HepG2 (cell line): ENCODE results near the gene NDST1. TPM values are rescaled to one million over a fixed set of nuclear protein-coding genes. Genes with fewer than 3 reads are reported as not detected.

Experiments used
- ATAC-seq: fragments of 200-7000 bp; cut with Tn5 transposase; 3 replicates; pipeline ENCODE4 v1.9.1; 2020; ENCODE audit warnings: mild to moderate bottlenecking, moderate library complexity
- BruUV-seq: library from RNA; stranded (reverse); fragments of 400-500 nt; replicated peaks from 2 replicates; lab custom pipeline; 2021; lab: Mats Ljungman, UMichigan
- CTCF ChIA-PET: fragments of 300-600 bp; formaldehyde crosslinking; extraction: SDS; loops from one replicate; lab custom pipeline; 2021; ENCODE audit warnings: low total read pairs, inconsistent platforms, low intra/inter-chr PET ratio; lab: Yijun Ruan, JAX
- POLR2A ChIA-PET: fragments of 350-600 bp; sonication (Branson Sonifier 250); formaldehyde crosslinking; loops from one replicate; lab custom pipeline; 2020; ENCODE audit warnings: antibody characterized with exemption, inconsistent platforms; lab: Yijun Ruan, JAX
- DNase-seq: peaks from one replicate; pipeline ENCODE4 v3.0.0-alpha.2; 2015; ENCODE audit warnings: low spot score
- FAIRE-seq: peaks from 3 replicates; lab custom pipeline; 2011; peaks lifted over from hg19 to GRCh38; lab: Jason Lieb, UNC
- H2AFZ ChIP-seq: one replicate; pipeline ENCODE4 v1.6.1; 2011; ENCODE audit warnings: low read length, inconsistent platforms
- H3K27ac ChIP-seq: fragments of 300-600 bp; 3 replicates; pipeline ENCODE4 v1.8.0; 2011; ENCODE audit warnings: mixed run types, mild to moderate bottlenecking, mixed read lengths, low read length, inconsistent platforms; ENCODE audit not compliant: insufficient read depth; ENCODE audit errors: extremely low read length
- H3K27me3 ChIP-seq, 2 experiments: fragments of 200-600 bp in 1 of 2; 2 replicates in 1 of 2; 3 replicates in 1 of 2; pipeline versions ENCODE4 v1.6.0 to v1.8.0; 2011; ENCODE audit warnings: low read length in 2 of 2, mild to moderate bottlenecking in 2 of 2, moderate library complexity in 2 of 2, inconsistent platforms in 1 of 2; ENCODE audit not compliant: insufficient read depth in 2 of 2, control insufficient read depth in 1 of 2
- H3K36me3 ChIP-seq, 2 experiments: fragments of 200-600 bp in 1 of 2; replicated peaks in 1 of 2; 2 replicates in 1 of 2; 3 replicates in 1 of 2; pipeline versions ENCODE4 v1.5.1 to v1.8.0; 2011; ENCODE audit warnings: low read length in 2 of 2, inconsistent platforms in 1 of 2; ENCODE audit not compliant: insufficient read depth in 2 of 2, control insufficient read depth in 1 of 2
- H3K4me1 ChIP-seq: 2 replicates; pipeline ENCODE4 v1.5.1; 2012; ENCODE audit warnings: low read length, inconsistent platforms; ENCODE audit not compliant: insufficient read depth
- H3K4me2 ChIP-seq: 2 replicates; pipeline ENCODE4 v1.6.0; 2011; ENCODE audit warnings: low read depth, low read length, inconsistent platforms
- H3K4me3 ChIP-seq, 3 experiments: fragments of 200-600 bp in 1 of 3; sonication (generic), shearing (Covaris generic) in 1 of 3; replicated peaks in 1 of 3; 2 replicates each; pipeline ENCODE4 v1.5.1; 2011 to 2016; ENCODE audit warnings: low read length in 3 of 3, inconsistent platforms in 2 of 3, low read depth in 2 of 3, mild to moderate bottlenecking in 2 of 3, control low read depth in 1 of 3, mixed read lengths in 1 of 3; ENCODE audit not compliant: insufficient read depth in 1 of 3
- H3K79me2 ChIP-seq: one replicate; pipeline ENCODE4 v1.6.1; 2011; ENCODE audit warnings: low read length, inconsistent platforms; ENCODE audit not compliant: insufficient read depth
- H3K9ac ChIP-seq: 2 replicates; pipeline ENCODE4 v1.6.0; 2011; ENCODE audit warnings: mild to moderate bottlenecking, low read depth, low read length, inconsistent platforms; ENCODE audit not compliant: insufficient read depth
- H3K9me3 ChIP-seq: 2 replicates; pipeline ENCODE4 v1.5.1; 2012; ENCODE audit warnings: mild to moderate bottlenecking, low read length
- H4K20me1 ChIP-seq: 2 replicates; pipeline ENCODE4 v1.6.0; 2011; ENCODE audit warnings: inconsistent platforms, mild to moderate bottlenecking, low read length, moderate library complexity; ENCODE audit not compliant: insufficient read depth
- ASH2L ChIP-seq: fragments of 300-600, 200-600 bp; sonication (generic); IDR thresholded peaks from 2 replicates; pipeline ENCODE4 v1.7.0; 2017; ENCODE audit warnings: low read depth, mild to moderate bottlenecking, moderate library complexity, mixed read lengths, low read length; ENCODE audit not compliant: insufficient read length
- BATF2 ChIP-seq: sonication (generic); formaldehyde crosslinking; IDR thresholded peaks from 2 replicates; pipeline ENCODE4 v1.8.0; 2022; ENCODE audit warnings: mild to moderate bottlenecking, missing genetic modification reagents, moderate library complexity
- BORCS8-MEF2B ChIP-seq: sonication (generic); formaldehyde crosslinking; IDR thresholded peaks from 2 replicates; pipeline ENCODE4 v1.8.0; 2022; ENCODE audit warnings: mild to moderate bottlenecking, missing genetic modification reagents
- CBX5 ChIP-seq: sonication (generic); formaldehyde crosslinking; IDR thresholded peaks from 2 replicates; pipeline ENCODE4 v1.4.0; 2020; ENCODE audit warnings: missing genetic modification reagents, borderline replicate concordance
- CEBPG ChIP-seq: IDR thresholded peaks from 2 replicates; pipeline ENCODE4 v1.6.1; 2016
- HOXA3 ChIP-seq: sonication (generic); formaldehyde crosslinking; IDR thresholded peaks from 2 replicates; pipeline ENCODE4 v1.5.0; 2020; ENCODE audit warnings: missing genetic modification reagents
- HOXA5 ChIP-seq: sonication (generic); formaldehyde crosslinking; IDR thresholded peaks from 2 replicates; pipeline ENCODE4 v1.4.0; 2020; ENCODE audit warnings: missing genetic modification reagents
- REST ChIP-seq, 2 experiments: IDR thresholded peaks; 2 replicates each; pipeline ENCODE4 v1.6.1; 2011 to 2012; ENCODE audit warnings: low read length in 2 of 2, borderline replicate concordance in 1 of 2, low read depth in 1 of 2, mild to moderate bottlenecking in 1 of 2, moderate library complexity in 1 of 2
- XBP1 ChIP-seq: sonication (generic); formaldehyde crosslinking; IDR thresholded peaks from 2 replicates; pipeline ENCODE4 v1.5.0; 2020; ENCODE audit warnings: missing genetic modification reagents
- ZBTB49 ChIP-seq: sonication (generic); formaldehyde crosslinking; IDR thresholded peaks from 2 replicates; pipeline ENCODE4 v1.4.0; 2020; ENCODE audit warnings: missing genetic modification reagents, borderline replicate concordance
- ZFP62 ChIP-seq: sonication (generic); formaldehyde crosslinking; IDR thresholded peaks from 2 replicates; pipeline ENCODE4 v1.4.0; 2020; ENCODE audit warnings: missing genetic modification reagents
- ZNF143 ChIP-seq: sonication (generic); formaldehyde crosslinking; IDR thresholded peaks from 2 replicates; pipeline ENCODE4 v1.4.0; 2020; ENCODE audit warnings: missing genetic modification reagents
- ZNF460 ChIP-seq: sonication (generic); formaldehyde crosslinking; IDR thresholded peaks from 2 replicates; pipeline ENCODE4 v1.5.1; 2020; ENCODE audit warnings: missing genetic modification reagents, mild to moderate bottlenecking, borderline replicate concordance
- ZNF546 ChIP-seq: sonication (generic); formaldehyde crosslinking; conservative IDR thresholded peaks from 2 replicates; pipeline ENCODE4 v1.8.1; 2023; ENCODE audit warnings: mild to moderate bottlenecking, missing genetic modification reagents
- ZNF724P ChIP-seq: sonication (generic); formaldehyde crosslinking; IDR thresholded peaks from 2 replicates; pipeline ENCODE4 v1.8.0; 2022; ENCODE audit warnings: missing genetic modification reagents, borderline replicate concordance
- ZNF792 ChIP-seq: IDR thresholded peaks from 2 replicates; pipeline ENCODE4 v1.6.1; 2016
- WGBS: methylation state at CpG from one replicate; pipeline ENCODE4 v1.1.6; 2017; ENCODE audit warnings: low lambda C conversion rate; 5-methylcytosine and 5-hydroxymethylcytosine counted together
- in situ Hi-C: cut with HindIII; loops from 2 replicates; pipeline ENCODE4 v1.10.0; 2017; ENCODE audit warnings: low pct_unique_long_range_greater_than_20kb; ENCODE audit not compliant: extremely low pct_ligation_motif_present
- intact Hi-C: fragments of 100-400 bp; cut with micrococcal nuclease; formaldehyde crosslinking; loops from one replicate; pipeline ENCODE4 v1.10.0; 2022; ENCODE audit not compliant: unreplicated experiment
- polyA plus RNA-seq, 8 experiments: library from polyadenylated mRNA; depleted of rRNA in 3 of 8; stranded (reverse) in 7 of 8; unstranded in 1 of 8; fragments of >200 nt; fragmentation: Illumina TruSeq in 4 of 8; extraction: Trizol in 4 of 8; gene quantifications; 2 replicates each; pipeline versions ENCODE4 v1.2.1 to v1.2.3, GENCODE V29; 2011 to 2016; ENCODE audit warnings: low read depth in 4 of 8, missing spikeins in 1 of 8, mixed read lengths in 1 of 8; ENCODE audit not compliant: insufficient read depth in 1 of 8
- total RNA-seq, 5 experiments: library from RNA; depleted of rRNA; stranded (reverse); fragments of >200 nt; fragmentation: Illumina TruSeq; extraction: Trizol; gene quantifications; 2 replicates each; pipeline ENCODE4 v1.2.3, GENCODE V29; 2016; ENCODE audit warnings: low read depth in 1 of 5
- TF ChIP-seq, protein P1 (sequence below): sonication (generic); formaldehyde crosslinking; IDR thresholded peaks from 2 replicates; pipeline ENCODE4 v1.5.1; 2020; ENCODE audit warnings: mild to moderate bottlenecking, missing genetic modification reagents, moderate library complexity
- TF ChIP-seq, protein P2 (sequence below): sonication (generic); formaldehyde crosslinking; IDR thresholded peaks from 2 replicates; pipeline ENCODE4 v1.5.0; 2020; ENCODE audit warnings: missing genetic modification reagents

NDST1 gene
- total and polyA plus RNA-seq, 2 of the 13 experiments (the other 11 are each of a cell fraction or from before 2014, with no cell fraction given) = 23.8 to 26.2 TPM

GRCh38 chr5:150596826-150597225, 88.9 kb downstream of the NDST1 start:
- POLR2A ChIA-PET = no interaction called here
- Histone ChIP-seq H3K9ac (no peak overlapping the region), H3K27ac (no peak overlapping the region), H3K4me1 (peaks cover 8% of the 10 kb centered on the region), H2AFZ (no peak overlapping the region), H3K79me2 (no peaks in the 10 kb centered on the region), H3K9me3 (no peaks in the 10 kb centered on the region), H3K27me3 (peaks cover 8 to 57% of the 10 kb centered on the region in 2 experiments; a peak in 4 of 5 replicates), H3K4me2 (no peak overlapping the region), H4K20me1 (no peaks in the 10 kb centered on the region), H3K36me3 (no peaks in the 10 kb centered on the region), H3K4me3 (no peak overlapping the region)
- CTCF ChIA-PET = no interaction called here
- 57% methylated on average over 3 of the region's 3 CpGs for WGBS
- BruUV-seq = no TSS peak
- no peak for DNase-seq
- FAIRE-seq = no peak
- intact Hi-C loops (no loop called here), in situ Hi-C loops (no loop called here)
- ATAC-seq = no peak
- TF ChIP-seq CEBPG (CRISPR knock-in tag) = no peak
- TF ChIP-seq ZFP62 (CRISPR knock-in tag) = no peak
- no peak for TF ChIP-seq ZNF546
- no peak for TF ChIP-seq ZNF460 (CRISPR knock-in tag)
- TF ChIP-seq, protein P1, sequence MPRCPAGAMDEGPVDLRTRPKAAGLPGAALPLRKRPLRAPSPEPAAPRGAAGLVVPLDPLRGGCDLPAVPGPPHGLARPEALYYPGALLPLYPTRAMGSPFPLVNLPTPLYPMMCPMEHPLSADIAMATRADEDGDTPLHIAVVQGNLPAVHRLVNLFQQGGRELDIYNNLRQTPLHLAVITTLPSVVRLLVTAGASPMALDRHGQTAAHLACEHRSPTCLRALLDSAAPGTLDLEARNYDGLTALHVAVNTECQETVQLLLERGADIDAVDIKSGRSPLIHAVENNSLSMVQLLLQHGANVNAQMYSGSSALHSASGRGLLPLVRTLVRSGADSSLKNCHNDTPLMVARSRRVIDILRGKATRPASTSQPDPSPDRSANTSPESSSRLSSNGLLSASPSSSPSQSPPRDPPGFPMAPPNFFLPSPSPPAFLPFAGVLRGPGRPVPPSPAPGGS (CRISPR knock-in tag) = no peak
- TF ChIP-seq ASH2L = no peak
- no peak for TF ChIP-seq ZNF143
- no peak for TF ChIP-seq REST (IDR thresholded peaks at IDR 0.05; ENCODE audit: borderline replicate concordance in 1 of 2, low read depth in 1 of 2, low read length in 2 of 2)
- TF ChIP-seq HOXA5 (CRISPR knock-in tag) = no peak
- TF ChIP-seq, protein P2, sequence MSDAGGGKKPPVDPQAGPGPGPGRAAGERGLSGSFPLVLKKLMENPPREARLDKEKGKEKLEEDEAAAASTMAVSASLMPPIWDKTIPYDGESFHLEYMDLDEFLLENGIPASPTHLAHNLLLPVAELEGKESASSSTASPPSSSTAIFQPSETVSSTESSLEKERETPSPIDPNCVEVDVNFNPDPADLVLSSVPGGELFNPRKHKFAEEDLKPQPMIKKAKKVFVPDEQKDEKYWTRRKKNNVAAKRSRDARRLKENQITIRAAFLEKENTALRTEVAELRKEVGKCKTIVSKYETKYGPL (CRISPR knock-in tag) = no peak
- no peak for TF ChIP-seq ZBTB49 (CRISPR knock-in tag)
- TF ChIP-seq ZNF724P (CRISPR knock-in tag) = no peak
- TF ChIP-seq ZNF792 = no peak
- no peak for TF ChIP-seq HOXA3
- TF ChIP-seq BATF2 = no peak
- TF ChIP-seq CBX5 (CRISPR knock-in tag) = no peak
- no peak for TF ChIP-seq XBP1
- TF ChIP-seq BORCS8-MEF2B (CRISPR knock-in tag) = no peak
